Measurements from ENCODE around the gene TMEM11.

TMEM11 gene

DNA sequence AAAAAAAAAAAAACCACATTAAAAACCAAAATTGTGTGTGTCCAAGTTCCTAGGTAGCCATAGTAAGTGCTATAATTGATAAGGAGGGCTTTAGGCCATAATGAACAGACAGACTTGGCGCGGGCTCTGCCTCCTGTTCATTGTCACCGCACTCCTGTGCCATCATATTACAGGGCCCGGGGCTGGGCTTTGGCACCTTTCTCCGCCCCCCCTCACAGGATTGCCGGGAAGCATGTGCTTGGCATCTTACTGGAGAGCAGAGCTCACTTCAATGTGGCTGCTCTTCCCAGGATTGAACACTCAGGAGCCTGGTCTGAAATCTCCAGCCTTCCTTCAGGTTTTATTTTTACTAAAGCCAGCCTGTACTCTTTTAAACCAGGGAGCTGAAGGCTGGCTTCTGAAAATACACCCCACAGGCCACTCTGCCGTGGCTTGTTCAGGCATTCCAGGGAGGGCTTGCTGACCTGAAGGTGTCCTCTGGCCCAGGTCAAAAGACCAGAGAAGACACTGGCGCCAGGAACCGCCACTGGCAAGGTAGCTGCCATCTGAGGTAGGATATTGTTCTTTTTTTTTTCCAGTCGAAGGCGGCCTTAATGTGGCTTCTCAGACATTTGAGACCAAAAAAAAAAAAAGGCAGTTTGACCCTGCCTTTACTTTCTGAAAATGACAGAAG is 47.9 kb downstream of the TMEM11 start:
- DNase-seq (ENCODE audit: extremely low spot score, insufficient read length, low read depth) (no peak), FAIRE-seq (no peak)

DNA sequence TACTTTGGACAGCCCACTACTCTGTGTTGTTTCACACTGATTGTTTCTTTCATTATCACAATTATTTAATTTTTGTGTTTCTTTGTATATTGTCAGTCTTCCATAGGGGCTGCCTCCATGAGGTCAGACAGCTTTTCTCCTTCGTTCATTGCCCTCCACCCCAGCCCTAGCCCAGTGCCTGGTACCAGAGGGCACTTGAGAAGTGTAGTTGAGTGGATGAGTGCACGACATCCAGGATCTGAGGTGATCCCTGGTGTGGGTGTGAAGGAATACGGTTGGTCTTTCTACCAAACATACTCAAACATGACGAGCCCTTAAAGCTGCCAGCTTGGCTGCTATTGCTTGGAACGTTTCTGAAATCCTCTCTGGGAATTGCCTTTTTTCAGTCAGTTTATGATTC is 49.3 kb downstream of the TMEM11 start:
- no peak for DNase-seq (ENCODE audit: extremely low spot score, insufficient read length, low read depth)
- no peak for FAIRE-seq

DNA sequence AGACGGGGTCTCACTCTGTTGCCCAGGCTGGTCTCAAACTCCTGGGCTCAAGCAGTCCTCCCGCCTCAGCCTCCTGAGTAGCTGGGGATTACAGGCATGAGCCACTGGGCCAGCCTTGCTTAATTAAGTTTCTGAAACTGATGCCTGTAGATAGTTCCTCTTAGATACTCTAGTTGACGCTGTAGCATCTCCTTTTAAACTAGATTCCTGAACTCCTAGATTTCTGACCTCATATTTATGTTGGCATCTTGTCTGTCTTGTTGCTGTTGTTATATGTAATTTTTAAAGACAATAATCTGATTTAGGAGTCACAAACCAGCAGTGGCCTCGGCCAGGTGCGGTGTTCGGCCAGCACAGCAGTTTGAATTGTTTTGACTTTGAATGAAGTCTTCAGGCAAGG is 49.7 kb downstream of the TMEM11 start:
- FAIRE-seq = no peak

DNA sequence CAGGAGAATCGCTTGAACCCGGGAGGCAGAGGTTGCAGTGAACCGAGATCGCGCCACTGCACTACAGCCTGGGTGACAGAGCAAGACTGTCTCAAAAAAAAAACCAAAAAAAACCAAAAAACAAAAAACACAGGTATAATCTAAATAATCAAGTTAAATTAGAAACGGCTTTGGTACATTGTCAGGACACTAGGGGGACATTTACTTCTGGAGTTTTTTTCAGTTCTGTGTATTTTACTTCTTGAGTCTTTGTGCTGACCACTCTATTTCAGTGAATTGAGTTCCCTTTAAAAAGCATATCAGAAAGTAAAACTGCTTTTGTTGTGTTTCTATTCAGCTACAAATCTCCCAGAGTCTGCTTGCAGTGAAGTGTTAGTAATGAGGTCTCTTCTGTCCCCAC is 50.9 kb downstream of the TMEM11 start:
- FAIRE-seq = no peak
- DNase-seq (ENCODE audit: extremely low spot score, insufficient read length, low read depth) = no peak

More for the DNA sequence above, 49.7 kb downstream of the TMEM11 start:
- DNase-seq (ENCODE audit: extremely low spot score, insufficient read length, low read depth) = no peak

DNA sequence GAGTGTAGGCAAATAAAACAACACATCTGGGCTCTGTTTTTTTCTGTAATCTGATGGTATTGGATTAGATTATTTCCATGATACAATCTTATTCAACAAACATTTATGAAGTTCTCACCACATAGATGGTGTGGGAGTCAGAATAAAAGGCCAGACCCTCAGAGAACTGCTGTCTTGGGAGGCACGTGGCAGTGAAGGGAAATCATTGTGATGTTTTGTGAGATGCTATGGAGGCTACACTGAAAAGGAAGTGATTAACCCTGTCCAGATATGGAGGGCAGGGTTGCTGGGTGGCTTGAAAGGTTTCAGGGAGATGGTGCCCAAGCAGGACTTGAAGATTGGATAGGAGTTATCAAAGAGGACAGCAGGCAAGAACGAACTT is 51.6 kb downstream of the TMEM11 start:
- no peak for DNase-seq (ENCODE audit: extremely low spot score, insufficient read length, low read depth)
- FAIRE-seq = no peak

DNA sequence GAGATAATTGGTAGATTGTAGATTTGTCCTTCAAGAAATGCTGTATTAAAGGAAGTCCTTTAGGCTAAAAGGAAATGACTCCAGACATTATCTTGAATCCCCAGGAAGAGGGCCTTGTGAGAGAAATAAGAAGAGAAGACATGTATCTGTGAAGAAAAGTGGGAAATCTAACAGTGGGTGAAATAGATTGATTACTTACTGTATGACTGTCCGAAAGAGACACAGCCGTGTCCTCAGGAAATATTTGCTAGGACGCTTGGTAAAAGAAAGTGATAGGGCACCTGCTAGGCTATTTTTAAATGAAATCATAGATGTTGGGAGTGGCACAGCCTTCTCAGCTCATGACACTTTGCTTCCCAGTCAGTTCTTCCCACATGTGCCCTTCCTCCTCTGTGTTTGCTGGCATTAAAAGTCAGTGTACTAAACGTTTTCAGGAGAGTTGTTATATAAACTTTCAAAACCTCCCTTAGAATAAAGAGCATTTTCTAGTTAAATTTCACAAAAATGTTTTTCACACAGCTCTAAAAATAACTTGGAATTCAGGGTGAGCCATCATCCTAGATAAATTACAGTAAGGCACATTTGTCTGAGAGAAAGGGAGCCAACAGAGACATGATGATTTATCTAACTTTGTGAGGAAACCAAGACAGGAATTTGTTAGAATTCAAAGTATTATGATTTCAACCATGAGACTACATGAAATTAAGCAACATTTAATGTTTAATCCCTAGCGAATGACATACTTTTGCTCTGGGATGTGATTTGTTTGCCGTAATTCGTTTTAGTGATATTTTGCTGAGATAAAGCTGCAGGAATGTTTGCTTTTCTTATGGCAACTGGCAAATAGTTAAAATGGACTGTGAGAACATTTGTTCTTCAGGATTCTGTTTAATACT is 52.2 kb downstream of the TMEM11 start:
- FAIRE-seq (no peak), DNase-seq (ENCODE audit: extremely low spot score, insufficient read length, low read depth) (no peak)

DNA sequence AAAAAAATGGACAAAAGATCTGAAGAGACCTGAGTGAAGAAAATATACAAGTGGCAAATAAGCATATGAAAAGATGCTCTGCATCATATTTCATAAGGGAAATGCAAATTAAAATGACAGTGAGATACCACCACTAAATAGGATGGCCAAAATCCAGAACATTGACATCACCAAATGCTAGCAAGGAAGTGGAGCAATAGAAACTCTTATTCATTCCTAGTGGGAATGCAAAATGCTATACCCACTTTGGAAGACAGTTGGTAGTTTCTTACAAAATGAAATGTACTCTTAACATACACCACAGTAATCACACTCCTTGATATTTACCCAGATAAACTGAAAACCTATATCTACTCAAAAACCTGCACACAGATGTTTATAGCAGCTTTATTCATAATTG is 53.6 kb downstream of the TMEM11 start:
- no peak for FAIRE-seq
- DNase-seq (ENCODE audit: extremely low spot score, insufficient read length, low read depth) = no peak

DNA sequence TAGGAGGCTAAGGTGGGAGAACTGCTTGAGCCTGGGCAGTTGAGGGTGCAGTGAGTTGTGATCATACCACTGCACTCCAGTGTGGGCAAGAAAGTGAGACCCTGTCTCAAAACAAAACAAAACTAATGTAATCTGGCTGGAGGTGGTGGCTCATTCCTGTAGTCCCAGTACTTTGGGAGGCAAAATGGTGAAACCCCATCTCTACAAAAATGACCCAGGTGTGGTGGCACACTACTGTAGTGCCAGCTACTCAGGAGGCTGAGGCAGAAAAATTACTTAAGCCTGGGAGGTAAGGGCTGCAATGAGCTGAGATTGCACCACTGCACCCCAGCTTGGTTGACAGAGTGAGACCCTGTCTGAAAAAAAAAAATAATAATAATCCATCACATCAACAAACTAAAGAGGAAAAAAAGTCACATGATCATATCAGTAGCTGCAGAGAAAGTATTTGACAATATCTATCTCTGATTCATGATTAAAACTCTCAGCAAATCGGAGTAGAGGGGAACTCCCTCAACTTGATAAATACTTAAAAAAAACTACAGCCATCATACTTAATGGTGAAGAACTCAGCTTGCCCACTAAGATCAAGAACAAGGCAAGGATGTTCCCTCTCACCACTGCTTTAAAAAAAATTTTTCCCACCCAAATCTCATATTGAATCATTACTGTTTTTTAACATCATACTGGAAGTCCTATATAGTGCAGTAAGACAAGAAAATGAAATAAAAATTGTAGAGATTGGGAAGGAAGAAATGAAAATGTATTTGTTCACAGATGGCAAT is 56.2 kb downstream of the TMEM11 start:
- no peak for FAIRE-seq

DNA sequence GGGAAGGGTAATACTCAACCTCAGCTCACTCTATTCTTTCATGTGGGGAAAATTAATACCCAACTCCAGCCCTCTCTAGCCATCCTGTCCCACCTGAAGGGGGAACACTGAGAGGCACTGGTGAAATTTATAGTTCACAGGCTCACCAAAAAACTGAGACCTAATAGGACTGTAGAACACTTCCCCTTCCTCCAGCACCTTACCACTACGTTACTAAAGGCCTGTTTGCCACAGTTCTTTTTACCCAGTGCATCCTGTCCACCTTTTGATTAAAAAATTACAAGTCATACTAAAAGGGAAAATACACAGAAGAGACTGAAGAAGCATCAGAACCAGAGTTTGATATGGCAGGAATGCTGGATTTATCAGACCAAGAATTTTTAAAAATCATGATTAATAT is 61.2 kb downstream of the TMEM11 start:
- no peak for DNase-seq (ENCODE audit: extremely low spot score, insufficient read length, low read depth)
- FAIRE-seq = no peak

More for the DNA sequence above, 56.2 kb downstream of the TMEM11 start:
- DNase-seq (ENCODE audit: extremely low spot score, insufficient read length, low read depth) = no peak

DNA sequence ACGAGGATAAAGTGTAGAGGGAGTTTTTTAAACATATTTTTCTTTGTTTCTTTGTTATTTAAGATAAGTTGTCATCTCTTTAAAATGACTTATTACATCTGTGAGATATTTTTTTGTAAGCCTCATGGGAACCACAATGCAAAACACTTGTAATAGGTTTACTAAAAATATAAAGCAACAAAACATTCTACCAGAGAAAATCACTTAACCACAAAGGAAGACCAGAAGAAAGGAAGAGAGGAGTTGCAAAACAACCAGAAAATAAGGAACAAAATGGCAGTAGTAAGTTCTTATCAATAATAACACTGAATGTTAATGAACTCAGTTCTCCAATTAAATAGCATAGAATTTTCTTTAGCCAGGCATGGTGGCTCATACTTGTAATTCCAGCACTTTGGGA is 64.3 kb downstream of the TMEM11 start:
- DNase-seq (ENCODE audit: extremely low spot score, insufficient read length, low read depth) = no peak
- no peak for FAIRE-seq
